ENCODE measurements around the gene VAT1L.

DNA sequence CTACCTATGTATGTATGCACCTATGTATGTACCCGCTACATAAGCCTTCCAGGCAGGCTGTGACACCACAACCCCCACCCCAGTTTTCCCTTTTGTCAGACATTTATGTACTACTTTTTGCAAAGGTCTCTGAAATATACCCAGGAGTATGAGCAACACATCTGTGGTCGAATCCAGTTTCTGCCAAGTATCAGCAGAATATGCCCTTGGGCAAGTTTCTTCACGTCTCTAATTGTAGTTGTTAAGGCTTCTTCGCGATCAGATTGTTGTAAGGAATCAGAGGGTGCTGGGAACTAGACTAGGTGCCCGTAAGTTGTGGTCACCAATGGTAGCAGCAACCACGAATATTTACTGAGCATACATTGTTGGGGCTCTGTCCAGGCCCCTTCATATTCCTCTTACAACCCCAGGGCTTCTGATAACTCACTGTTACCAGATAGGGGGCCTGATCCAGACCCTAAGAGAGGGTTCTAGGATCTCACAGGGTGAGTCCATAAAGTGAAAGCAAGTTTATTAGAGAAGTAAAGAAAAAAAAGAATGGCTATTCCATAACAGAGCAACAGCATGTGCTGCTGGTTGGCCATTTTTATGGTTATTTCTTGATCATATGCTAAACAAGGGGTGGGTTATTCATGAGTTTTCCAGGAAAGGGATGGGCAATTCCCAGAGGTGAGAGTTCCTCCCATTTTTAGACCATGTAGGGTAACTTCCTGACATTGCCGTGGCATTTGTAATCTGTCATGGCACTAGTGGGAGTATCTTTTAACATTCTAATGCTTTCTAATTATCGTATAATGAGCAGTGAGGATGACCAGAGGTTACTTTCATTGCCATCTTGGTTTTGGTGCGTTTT, 49.4 kb upstream of the VAT1L start:
- TF ChIP-seq CTCF (conservative IDR thresholded peaks at IDR 0.05; ENCODE audit: low read depth in 2 of 2) (no peak), POLR2AphosphoS5 (IDR thresholded peaks at IDR 0.05; ENCODE audit: low read depth) (no peak), CREB1 (CRISPR knock-in tag; IDR thresholded peaks at IDR 0.05; ENCODE audit: low read depth) (no peak), EZH2 (IDR thresholded peaks at IDR 0.05; ENCODE audit: low read depth, unreplicated experiment) (no peak), REST (IDR thresholded peaks at IDR 0.05; ENCODE audit: unreplicated experiment) (no peak), NANOG (IDR thresholded peaks at IDR 0.05; ENCODE audit: borderline replicate concordance) (no peak), EZH2phosphoT487 (IDR thresholded peaks at IDR 0.05; ENCODE audit: unreplicated experiment) (no peak)

Measured in GM23338 (cell line).